NB4 (cell line): ENCODE data around the gene FRMD5.
A peak's percentile ranks its signal among the peaks of the same experiment; 100 is the strongest.

Experiments
- DNase-seq: peaks from one replicate; pipeline ENCODE4 v3.0.0; 2010; ENCODE audit warnings: low read depth
- H3K4me3 ChIP-seq: one replicate; pipeline ENCODE4 v1.5.1; 2011; ENCODE audit warnings: mild to moderate bottlenecking, low read depth, low read length, moderate library complexity
- MYC ChIP-seq: IDR thresholded peaks from 2 replicates; pipeline ENCODE4 v1.6.1; 2011; ENCODE audit warnings: low read depth, low read length
- POLR2A ChIP-seq: IDR thresholded peaks from 2 replicates; pipeline ENCODE4 v1.6.1; 2011; ENCODE audit warnings: mild to moderate bottlenecking; ENCODE audit not compliant: insufficient read length; ENCODE audit errors: extremely low read depth
- TF ChIP-seq, protein P1 (sequence below): IDR thresholded peaks from 2 replicates; pipeline ENCODE4 v1.6.1; 2011; ENCODE audit warnings: low read depth, low read length
- TF ChIP-seq, protein P2 (sequence below): IDR thresholded peaks from one replicate; pipeline ENCODE4 v1.5.1; 2012; ENCODE audit warnings: low read depth, low read length

The FRMD5 gene

GRCh38 chr15:43821505-43821904 is 373.6 kb downstream of the FRMD5 start:
- TF ChIP-seq, protein P1, sequence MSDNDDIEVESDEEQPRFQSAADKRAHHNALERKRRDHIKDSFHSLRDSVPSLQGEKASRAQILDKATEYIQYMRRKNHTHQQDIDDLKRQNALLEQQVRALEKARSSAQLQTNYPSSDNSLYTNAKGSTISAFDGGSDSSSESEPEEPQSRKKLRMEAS: no peak
- TF ChIP-seq, protein P2, sequence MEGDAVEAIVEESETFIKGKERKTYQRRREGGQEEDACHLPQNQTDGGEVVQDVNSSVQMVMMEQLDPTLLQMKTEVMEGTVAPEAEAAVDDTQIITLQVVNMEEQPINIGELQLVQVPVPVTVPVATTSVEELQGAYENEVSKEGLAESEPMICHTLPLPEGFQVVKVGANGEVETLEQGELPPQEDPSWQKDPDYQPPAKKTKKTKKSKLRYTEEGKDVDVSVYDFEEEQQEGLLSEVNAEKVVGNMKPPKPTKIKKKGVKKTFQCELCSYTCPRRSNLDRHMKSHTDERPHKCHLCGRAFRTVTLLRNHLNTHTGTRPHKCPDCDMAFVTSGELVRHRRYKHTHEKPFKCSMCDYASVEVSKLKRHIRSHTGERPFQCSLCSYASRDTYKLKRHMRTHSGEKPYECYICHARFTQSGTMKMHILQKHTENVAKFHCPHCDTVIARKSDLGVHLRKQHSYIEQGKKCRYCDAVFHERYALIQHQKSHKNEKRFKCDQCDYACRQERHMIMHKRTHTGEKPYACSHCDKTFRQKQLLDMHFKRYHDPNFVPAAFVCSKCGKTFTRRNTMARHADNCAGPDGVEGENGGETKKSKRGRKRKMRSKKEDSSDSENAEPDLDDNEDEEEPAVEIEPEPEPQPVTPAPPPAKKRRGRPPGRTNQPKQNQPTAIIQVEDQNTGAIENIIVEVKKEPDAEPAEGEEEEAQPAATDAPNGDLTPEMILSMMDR: no peak
- TF ChIP-seq MYC (no peak), POLR2A (no peak)
- DNase-seq: no peak
- peak overlapping the region; percentile 37 for H3K4me3 ChIP-seq
